GM12873 (cell line): ENCODE results near the gene GABRG3.

Experiments
- TF ChIP-seq, protein P1 (sequence below): IDR thresholded peaks from 2 replicates; pipeline ENCODE4 v1.5.1; 2012; ENCODE audit warnings: low read depth, mild to moderate bottlenecking, moderate library complexity, low read length, control low read depth; ENCODE audit not compliant: insufficient read depth; ENCODE audit errors: missing control alignments

The GABRG3 gene

DNA sequence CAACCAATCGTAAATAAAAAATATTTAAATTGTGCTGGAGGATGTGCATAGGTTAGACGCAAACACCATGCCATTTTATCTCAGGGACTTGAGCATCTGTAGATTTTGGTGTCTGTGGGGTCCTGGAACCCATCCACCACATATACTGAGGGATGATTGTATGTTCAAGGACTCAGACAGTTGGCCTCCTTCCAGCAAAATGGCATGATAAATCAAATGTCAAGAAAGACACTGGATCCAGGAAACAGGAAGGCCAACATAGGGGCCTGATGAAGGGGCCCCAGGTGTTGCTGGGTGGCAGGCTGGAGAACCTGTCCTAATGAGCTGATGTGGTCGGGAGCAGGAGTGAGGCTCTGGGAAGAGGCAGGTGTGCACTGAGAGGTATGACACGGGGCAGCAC lies 289.5 kb downstream of the GABRG3 start:
- TF ChIP-seq, protein P1, sequence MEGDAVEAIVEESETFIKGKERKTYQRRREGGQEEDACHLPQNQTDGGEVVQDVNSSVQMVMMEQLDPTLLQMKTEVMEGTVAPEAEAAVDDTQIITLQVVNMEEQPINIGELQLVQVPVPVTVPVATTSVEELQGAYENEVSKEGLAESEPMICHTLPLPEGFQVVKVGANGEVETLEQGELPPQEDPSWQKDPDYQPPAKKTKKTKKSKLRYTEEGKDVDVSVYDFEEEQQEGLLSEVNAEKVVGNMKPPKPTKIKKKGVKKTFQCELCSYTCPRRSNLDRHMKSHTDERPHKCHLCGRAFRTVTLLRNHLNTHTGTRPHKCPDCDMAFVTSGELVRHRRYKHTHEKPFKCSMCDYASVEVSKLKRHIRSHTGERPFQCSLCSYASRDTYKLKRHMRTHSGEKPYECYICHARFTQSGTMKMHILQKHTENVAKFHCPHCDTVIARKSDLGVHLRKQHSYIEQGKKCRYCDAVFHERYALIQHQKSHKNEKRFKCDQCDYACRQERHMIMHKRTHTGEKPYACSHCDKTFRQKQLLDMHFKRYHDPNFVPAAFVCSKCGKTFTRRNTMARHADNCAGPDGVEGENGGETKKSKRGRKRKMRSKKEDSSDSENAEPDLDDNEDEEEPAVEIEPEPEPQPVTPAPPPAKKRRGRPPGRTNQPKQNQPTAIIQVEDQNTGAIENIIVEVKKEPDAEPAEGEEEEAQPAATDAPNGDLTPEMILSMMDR = no peak

DNA sequence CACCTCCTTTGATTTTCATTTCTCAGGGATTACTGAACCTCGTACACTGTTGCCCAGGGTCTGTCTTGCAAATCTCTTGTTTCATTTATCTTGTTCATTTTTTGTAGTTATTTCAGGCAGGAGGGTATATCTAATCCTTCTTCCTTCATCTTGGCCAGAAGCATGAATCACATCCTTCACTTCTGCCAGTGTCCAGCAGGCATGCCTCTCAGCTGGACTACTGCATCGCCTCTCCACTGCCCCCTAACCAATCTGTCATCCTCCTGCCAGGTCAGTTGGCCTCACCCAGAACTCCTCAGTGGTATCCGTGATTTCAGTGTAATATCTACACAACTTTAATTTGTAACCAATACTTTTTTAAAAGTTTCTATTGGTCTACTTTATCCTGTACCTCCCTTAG lies 297.9 kb downstream of the GABRG3 start:
- TF ChIP-seq, protein P1 = no peak

DNA sequence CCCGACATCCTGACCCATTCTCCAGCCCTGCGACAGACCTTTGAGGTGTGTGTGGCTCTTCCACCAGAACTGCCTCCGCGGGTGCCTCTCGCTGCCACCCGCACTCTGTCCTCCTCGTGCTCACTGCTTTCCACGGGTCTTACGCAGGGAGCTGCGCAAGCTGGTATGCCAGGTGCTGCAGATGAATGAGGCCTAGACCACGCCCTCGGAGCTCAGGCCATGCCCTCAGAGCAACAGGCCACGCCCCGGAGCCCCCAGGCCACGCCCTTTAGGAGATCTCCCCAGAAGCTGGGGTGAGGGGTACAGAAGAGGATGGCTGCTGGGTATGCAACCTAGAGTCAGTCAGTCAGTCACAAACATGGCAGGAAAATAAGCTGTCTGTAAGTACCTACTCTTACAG lies 300.3 kb downstream of the GABRG3 start:
- TF ChIP-seq, protein P1 = no peak

DNA sequence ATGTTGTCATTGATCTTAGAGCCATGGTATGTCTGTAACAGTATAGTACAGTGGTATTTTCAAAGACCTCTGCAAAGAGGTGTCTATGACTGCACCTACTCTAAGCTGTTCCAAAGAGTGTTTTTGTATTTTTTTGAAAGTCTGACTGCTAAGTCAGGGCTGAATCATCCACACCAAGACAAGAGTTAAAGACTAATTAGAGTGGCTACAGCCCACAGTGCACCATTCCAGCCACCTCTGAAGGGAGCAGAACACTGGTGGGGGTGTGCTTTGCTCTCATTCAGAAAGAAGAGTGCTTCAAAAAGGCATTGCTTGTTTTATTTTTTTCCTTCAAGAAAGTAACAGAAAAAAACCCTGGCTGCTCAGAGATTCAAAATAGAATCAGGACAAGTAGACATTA lies 301.4 kb downstream of the GABRG3 start:
- TF ChIP-seq, protein P1 = no peak

DNA sequence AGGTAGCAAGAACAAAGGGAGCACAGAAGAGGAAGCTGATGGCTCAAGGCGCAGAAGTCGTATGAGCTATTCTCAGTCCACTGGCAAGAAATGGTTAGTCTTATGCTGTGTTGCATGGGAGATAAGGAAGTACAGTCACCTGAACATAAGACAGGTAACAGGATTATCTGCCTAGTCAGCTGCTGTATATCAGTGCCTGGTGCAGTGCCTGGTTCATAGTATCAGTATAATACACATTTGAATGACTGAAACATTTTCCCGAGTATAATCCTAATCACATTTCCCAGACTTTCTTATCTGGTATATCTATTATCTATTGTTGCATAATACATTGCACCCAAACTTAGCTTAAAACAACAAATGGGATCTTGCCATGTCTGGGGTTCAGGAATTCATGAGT lies 302.5 kb downstream of the GABRG3 start:
- TF ChIP-seq, protein P1 = no peak

DNA sequence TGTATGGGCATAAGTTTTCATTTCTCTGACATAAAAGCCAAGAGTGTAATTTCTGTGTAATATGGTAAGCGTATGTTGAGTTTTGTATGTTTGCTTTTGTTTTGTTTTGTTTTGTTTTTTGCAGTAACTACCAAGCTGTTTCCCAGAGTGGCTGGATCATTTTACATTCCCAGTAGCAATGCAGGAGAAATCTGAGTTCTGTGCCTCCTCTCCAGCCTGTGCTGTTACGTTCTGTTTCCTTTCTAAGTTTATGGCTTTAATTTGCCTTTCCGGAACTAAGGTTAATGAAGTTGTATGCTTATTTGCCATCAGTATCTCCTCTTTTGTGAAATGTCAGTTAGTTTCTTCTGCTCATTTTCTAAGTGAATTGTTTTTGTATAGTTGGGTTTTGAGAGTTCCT lies 307.8 kb downstream of the GABRG3 start:
- TF ChIP-seq, protein P1 = no peak

DNA sequence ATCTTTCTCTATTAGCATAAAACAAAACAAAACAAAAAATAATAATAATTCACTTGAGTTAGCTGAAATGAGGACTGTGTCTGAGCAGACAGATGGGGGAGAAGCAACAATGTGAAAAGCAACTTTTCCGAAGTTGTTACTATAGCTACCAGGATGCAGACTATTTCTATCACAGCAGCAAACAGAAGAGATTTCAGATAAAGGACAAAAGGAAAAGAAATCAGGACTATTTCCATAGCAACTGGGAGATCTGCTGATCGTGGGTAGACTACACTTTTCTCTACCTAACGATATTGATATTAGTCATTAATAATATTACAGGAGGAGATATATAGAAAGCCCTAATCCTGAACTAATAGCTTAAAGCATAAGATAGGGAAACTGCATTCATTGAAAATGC lies 321.7 kb downstream of the GABRG3 start:
- TF ChIP-seq, protein P1 = no peak
